Peyer's patch (tissue), 4 donors: Measurements from ENCODE around the gene ZBTB18.

Experiments used
- CTCF ChIP-seq, 6 experiments: fragments of 450-650 bp in 4 of 6; fragments of 200-600 bp in 2 of 6; sonication (generic) in 1 of 6; IDR thresholded peaks; one replicate each; pipeline ENCODE4 v1.5.1; 2017 to 2019; ENCODE audit warnings: antibody characterized with exemption in 6 of 6, mild to moderate bottlenecking in 3 of 6, moderate library complexity in 1 of 6
- POLR2A ChIP-seq, 2 donors: fragments of 450-650 bp; IDR thresholded peaks; one replicate each; pipeline ENCODE4 v1.5.1; 2017; ENCODE audit warnings: antibody characterized with exemption in 2 of 2, mild to moderate bottlenecking in 2 of 2, moderate library complexity in 2 of 2

GRCh38 chr1:244053831-244054230 is 2.7 kb downstream of the ZBTB18 start:
- TF ChIP-seq CTCF (IDR thresholded peaks at IDR 0.05) (no peak), POLR2A (IDR thresholded peaks at IDR 0.05) (no peak)
